Effector memory CD4-positive, alpha-beta T cell (primary cell): ENCODE data around the gene HSPA12A.

Experiments
- DNase-seq, 3 donors: peaks; one replicate each; pipeline ENCODE4 v3.0.0-alpha.2; 2020
- H3K27ac ChIP-seq: 2 replicates; pipeline ENCODE4 v1.7.0; 2013; ENCODE audit warnings: mild to moderate bottlenecking, low read length, moderate library complexity; ENCODE audit not compliant: insufficient read depth, poor library complexity, severe bottlenecking
- H3K27me3 ChIP-seq: replicated peaks from 2 replicates; pipeline ENCODE4 v1.7.0; 2013; ENCODE audit warnings: mild to moderate bottlenecking, low read length; ENCODE audit not compliant: insufficient read depth, control insufficient read depth, poor library complexity, severe bottlenecking
- H3K36me3 ChIP-seq: 2 replicates; pipeline ENCODE4 v1.7.0; 2013; ENCODE audit warnings: mild to moderate bottlenecking, low read length, moderate library complexity; ENCODE audit not compliant: control insufficient read depth, insufficient read depth
- H3K4me1 ChIP-seq: 2 replicates; pipeline ENCODE4 v1.7.0; 2013; ENCODE audit warnings: low read length, mild to moderate bottlenecking; ENCODE audit not compliant: control insufficient read depth, insufficient read depth, poor library complexity, severe bottlenecking
- H3K4me3 ChIP-seq: 2 replicates; pipeline ENCODE4 v1.7.0; 2013; ENCODE audit warnings: low read length, low read depth, mild to moderate bottlenecking; ENCODE audit not compliant: insufficient read depth, poor library complexity, severe bottlenecking
- H3K9me3 ChIP-seq: 2 replicates; pipeline ENCODE4 v1.7.0; 2013; ENCODE audit warnings: mild to moderate bottlenecking, low read length, moderate library complexity; ENCODE audit not compliant: control insufficient read depth

Gene HSPA12A

DNA sequence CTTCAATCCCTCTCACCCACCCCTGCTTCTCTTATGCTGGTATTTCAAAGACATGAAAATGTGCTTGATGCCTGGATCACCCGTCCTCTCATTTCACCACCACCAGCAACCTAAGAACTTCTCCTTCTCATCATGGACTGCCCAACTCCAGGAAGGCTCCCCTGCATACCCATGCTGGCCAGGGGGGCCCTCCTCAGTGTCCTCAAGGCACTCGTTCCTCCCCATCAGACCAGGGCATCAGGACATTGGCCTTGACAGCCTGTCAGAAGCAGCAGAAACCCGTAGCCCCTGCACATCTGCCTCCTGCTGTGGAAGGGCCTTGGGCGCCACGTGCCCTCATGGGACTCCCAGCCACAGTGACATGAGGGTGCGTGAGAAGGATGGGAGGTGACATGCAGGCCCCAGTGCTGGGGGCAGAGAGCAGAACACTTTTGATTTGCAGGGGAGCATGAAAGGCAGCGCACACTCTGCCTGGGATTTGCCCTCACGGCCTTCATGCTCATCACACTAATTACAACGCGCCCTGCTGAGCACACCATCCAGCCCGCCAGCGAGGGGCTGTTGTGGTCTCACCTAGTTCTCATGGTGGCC is 1.9 kb upstream of the HSPA12A start:
- no peaks in the 10 kb centered on the region for H3K36me3 ChIP-seq
- peaks cover 34% of the 10 kb centered on the region for H3K27me3 ChIP-seq
- peaks cover 13% of the 10 kb centered on the region for H3K4me1 ChIP-seq
- H3K9me3 ChIP-seq = no peaks in the 10 kb centered on the region
- DNase-seq = no peak
- no peak overlapping the region for H3K27ac ChIP-seq
- no peak overlapping the region for H3K4me3 ChIP-seq

GRCh38 chr10:116743266-116744064 is 1.1 kb upstream of the HSPA12A start:
- no peak for DNase-seq
- no peaks in the 10 kb centered on the region for H3K9me3 ChIP-seq
- peaks cover 34% of the 10 kb centered on the region for H3K27me3 ChIP-seq
- no peaks in the 10 kb centered on the region for H3K36me3 ChIP-seq
- peaks cover 13% of the 10 kb centered on the region for H3K4me1 ChIP-seq
- no peak overlapping the region for H3K27ac ChIP-seq
- peak overlapping the region; percentile 46 for H3K4me3 ChIP-seq

DNA sequence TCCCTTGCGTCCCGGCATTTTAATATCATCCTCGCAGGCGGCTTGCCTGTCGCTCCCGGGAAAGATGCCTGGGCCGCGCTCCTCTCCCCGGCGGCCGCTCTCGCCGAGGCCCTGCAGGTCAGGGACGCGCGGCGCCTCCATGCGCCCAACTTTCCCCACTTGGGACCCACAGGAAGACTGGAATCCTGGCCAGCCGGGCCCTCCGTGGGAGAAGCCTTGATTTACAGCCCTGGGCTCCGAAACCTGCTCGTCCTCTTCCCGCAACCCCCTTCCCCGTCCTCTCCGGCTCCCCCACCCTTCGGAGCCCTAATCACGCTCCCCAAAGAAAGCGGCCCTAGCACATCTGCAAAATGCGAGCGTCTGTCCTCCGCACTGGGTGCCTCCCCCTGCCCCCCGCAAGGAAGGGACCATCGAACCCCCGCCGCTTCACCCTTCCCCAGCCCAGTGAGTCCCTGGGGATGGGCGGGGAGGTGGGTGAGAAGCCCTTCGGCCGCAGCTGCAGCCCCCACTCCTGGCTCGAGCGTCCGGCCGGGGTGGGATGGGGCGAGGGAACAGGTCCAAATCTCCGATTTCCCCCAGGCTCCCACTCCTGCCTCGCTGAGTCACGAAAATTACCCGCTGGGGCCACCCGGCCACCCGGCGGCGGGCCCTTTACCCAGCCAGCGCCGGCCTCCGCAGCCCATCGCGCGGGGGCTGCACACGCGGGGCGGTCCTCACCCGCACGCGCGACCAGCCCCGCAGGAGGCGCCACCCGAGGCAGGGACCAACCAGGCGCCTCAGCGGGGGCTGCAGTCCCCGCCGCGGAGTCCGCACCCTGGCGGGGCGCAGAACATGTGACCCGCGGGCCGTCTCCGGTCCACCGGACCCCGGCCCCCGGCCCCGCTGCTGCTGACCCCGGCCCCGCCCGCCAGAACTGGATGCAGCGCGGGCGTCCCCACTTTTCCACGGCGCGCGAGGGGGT is 695 bp downstream of the HSPA12A start:
- no peak for DNase-seq
- Histone ChIP-seq H3K36me3 (no peaks in the 10 kb centered on the region), H3K9me3 (no peaks in the 10 kb centered on the region), H3K4me3 (peak overlapping the region; percentile 48), H3K27me3 (peaks cover 39% of the 10 kb centered on the region), H3K27ac (no peak overlapping the region), H3K4me1 (peaks cover 13% of the 10 kb centered on the region)

- no peak for DNase-seq
- no peak overlapping the region for H3K27ac ChIP-seq
- no peak overlapping the region for H3K4me3 ChIP-seq
- H3K36me3 ChIP-seq = no peaks in the 10 kb centered on the region
- H3K27me3 ChIP-seq = peaks cover 39% of the 10 kb centered on the region
- no peaks in the 10 kb centered on the region for H3K9me3 ChIP-seq
- H3K4me1 ChIP-seq = peaks cover 13% of the 10 kb centered on the region
These were observed 1.4 kb downstream of the HSPA12A start for GRCh38 chr10:116740971-116741370.

DNA sequence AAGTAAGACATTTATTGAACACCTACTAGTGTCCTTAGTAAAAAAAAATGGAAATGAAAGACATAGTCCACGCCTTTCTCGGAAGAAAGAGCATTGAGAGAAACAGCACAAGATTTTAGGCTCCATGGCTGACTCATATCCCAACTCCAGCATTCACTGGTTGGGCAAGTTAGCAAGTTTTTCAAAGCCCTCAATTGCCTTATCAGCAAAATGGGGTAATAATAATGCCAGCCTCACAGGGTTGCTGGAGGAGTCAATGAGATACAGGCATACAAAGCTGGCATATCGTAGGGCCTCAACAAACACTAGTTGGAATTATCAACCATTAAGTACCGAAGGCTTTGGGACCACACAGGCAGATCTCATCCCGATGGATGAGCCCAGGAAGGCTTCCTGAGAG is 4.0 kb downstream of the HSPA12A start:
- Histone ChIP-seq H3K4me3 (no peak overlapping the region), H3K27me3 (peaks cover 33% of the 10 kb centered on the region), H3K27ac (no peak overlapping the region), H3K4me1 (peaks cover 13% of the 10 kb centered on the region), H3K9me3 (no peaks in the 10 kb centered on the region), H3K36me3 (no peaks in the 10 kb centered on the region)
- no peak for DNase-seq

DNA sequence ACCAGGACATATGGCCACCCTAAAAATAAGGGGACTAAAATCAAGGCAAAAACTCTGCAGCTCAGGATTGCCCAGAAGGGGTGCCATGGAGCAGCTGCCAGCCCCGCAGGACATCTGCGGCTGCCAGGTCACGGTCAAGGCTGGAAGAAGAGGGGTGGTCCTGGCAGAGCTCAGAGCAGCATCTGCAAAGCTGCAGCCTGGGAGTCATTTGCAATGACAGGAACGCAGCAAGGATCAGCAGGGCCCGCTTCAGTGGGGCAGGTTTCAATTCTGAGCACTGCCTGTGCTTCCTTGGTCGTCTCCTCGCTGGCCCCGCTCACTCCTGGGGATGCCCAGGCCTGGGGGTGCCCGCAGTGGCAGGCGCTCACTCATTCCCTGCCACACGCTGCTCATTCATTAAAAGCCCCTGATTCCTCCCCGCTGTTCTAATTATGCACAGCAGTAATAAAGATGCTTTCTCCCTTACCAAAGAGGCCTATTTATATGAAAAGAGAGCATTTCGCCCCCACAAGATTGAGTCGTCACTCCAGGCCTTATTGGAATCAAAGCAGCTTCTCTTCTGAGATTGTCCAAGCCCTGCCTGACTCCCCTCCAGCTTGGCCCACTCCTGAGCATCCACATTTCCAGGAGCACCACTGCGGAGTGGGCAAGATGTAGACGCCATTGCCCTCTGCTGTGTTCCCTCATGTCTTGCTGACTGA is 4.6 kb downstream of the HSPA12A start:
- Histone ChIP-seq H3K36me3 (no peaks in the 10 kb centered on the region), H3K27me3 (peaks cover 27% of the 10 kb centered on the region), H3K4me3 (no peak overlapping the region), H3K4me1 (peaks cover 10% of the 10 kb centered on the region), H3K27ac (no peak overlapping the region), H3K9me3 (no peaks in the 10 kb centered on the region)
- DNase-seq = no peak

GRCh38 chr10:116733566-116733965 is 8.8 kb downstream of the HSPA12A start:
- DNase-seq = no peak
- Histone ChIP-seq H3K4me3 (no peak overlapping the region), H3K27me3 (peaks cover 8% of the 10 kb centered on the region), H3K36me3 (no peaks in the 10 kb centered on the region), H3K4me1 (no peaks in the 10 kb centered on the region), H3K27ac (no peak overlapping the region), H3K9me3 (no peaks in the 10 kb centered on the region)

DNA sequence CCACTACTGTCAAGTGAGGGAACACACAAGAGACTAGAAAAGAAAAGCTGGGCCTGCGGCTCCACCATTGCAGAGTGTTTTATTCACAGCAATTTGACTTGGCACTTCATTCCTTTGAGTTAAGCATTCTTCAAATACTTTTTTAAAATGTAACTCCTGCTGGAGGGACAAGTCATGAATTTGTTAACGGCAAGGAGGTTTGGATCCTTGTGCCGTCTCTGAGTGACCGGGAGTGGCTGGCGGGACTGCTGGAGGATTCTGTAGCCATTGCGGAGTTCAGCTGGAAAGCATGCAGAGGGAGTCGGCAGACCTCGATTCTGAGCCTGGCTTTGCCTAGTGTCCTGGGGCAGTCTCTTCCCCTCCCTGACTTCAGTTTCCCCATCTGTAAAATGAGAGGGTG is 9.8 kb downstream of the HSPA12A start:
- Histone ChIP-seq H3K4me3 (no peak overlapping the region), H3K27me3 (peaks cover 4% of the 10 kb centered on the region), H3K9me3 (no peaks in the 10 kb centered on the region), H3K36me3 (no peaks in the 10 kb centered on the region), H3K27ac (no peak overlapping the region), H3K4me1 (no peaks in the 10 kb centered on the region)
- DNase-seq = no peak

DNA sequence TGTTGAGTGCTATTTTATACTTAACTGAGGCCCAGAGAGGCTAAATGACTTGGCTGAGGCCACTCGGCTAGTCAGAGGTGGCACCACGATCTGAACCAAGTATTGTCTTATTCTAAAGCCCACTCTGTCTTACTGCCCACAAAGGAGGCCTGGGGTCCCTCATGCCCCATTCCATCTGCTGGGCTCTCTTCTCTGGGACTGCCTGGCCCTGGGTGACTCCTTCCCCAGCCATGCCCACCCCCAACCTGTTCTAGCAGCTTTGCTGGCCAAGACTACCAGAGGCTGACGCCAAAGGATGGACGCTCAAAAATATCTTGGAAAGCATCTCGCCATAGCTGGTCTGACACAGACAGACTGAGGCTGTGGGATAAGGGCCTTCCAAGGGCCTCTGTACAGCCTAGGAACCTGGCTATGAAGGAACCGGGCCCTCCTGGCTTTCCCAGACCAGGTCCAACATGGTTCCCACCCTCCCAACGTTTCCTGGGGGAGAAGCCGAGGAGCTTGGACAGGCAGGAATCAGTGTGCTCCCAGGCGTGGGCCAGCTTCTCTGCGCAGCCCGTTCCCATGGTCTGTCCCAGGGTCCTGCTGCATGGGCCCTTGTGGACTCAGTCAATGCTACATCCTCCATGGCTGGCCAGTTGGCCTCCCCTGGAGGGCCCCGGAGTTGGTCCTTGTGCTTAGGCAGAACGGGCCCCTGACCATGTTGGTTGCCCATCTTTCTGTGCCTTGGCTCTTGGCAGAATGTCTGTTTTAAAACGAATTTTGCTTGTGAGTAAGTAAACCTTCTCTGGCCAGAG is 11.7 kb downstream of the HSPA12A start:
- Histone ChIP-seq H3K27ac (no peak overlapping the region), H3K9me3 (no peaks in the 10 kb centered on the region), H3K27me3 (peaks cover 10% of the 10 kb centered on the region), H3K36me3 (no peaks in the 10 kb centered on the region), H3K4me3 (no peak overlapping the region), H3K4me1 (no peaks in the 10 kb centered on the region)
- no peak for DNase-seq
